Posterior cingulate gyrus (tissue), 11 donors: ENCODE data around the gene ZBTB46.
"Not testable (repeated sequence)": the region's sequence is repeated elsewhere in the genome, so short reads cannot be mapped to it uniquely, and the experiment has no call there.

Experiments
- DNase-seq, 10 donors: peaks; one replicate each; pipeline versions ENCODE4 v3.0.0 to v3.0.0-alpha.2; 2020 to 2021; ENCODE audit warnings: mixed read lengths in 3 of 10
- intact Hi-C: fragments of 100-400 bp; cut with DNase I; formaldehyde crosslinking; loops from one replicate; pipeline ENCODE4 v1.15.1; 2023

The ZBTB46 gene

DNA sequence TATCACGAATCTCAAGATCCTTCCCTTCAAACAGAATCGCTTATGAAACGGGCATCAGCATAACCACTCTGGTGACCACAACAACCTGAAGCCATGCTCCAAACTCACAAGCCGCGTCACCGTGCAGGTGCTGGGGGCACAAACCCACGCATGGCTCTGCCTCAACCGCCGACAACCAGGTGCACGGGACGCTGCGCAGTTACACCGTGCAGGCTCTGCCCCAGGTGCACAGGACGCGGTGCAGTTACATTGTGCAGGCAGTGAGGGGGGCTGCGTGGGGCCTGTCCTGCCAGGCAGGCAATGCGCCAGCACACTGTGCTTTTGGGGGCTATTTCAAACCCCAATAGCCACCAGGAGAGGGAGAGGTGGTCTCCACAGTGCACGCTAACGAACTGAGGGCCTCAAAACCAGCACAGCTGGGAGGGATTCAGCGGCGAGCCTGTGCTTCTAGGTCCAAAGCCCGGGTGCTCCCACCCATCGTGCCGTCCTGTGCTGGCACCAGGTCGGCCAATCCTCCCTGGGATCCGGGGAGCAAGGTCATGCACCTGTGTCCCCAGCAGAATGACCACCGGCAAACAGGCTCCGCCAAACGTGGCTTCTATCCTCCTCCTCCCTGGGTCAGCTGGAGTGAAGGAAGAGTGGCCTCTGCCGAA is 35.8 kb downstream of the ZBTB46 start:
- intact Hi-C loops, result no loop called here
- no peak for DNase-seq

DNA sequence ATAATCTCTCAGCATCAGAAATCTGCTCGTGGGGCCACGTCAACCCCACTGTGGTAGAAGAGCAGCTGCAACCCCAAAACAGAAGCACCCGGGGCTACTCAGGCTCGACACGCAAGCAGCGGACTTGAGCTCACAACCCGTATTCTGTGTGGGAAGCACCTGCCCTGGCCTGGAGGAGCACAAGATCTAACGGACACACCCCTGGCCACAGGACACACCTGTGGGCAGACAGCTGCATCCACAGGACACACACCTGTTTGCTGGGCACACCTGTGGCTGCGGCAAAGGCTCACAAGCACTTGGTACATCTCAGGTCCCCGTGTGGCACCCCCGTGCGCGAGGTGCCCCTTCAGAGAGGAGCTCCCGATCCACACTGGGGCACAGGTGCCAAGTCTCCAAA is 36.5 kb downstream of the ZBTB46 start:
- intact Hi-C loops, result no loop called here
- no peak for DNase-seq

DNA sequence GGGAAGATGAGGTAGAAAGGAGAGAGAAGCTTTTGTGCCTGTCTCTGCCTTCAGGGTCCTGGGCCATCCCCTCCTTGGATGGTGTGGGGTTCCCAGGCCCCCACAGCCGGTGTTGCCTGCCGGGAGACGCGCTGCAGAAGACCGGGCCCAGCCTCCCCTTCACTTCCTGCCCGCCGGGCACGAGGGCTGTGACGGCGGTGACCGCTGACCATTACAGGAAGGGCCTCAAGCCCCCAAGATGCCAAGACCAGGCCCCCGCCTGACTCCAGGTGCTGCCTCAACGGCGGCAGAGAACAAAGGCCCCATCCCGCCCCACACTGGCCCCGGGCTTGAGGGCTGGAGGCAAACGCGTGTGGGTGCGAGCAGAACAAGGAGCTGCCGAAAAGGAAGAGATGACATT is 38.2 kb downstream of the ZBTB46 start:
- intact Hi-C loops, result no loop called here
- no peak for DNase-seq

DNA sequence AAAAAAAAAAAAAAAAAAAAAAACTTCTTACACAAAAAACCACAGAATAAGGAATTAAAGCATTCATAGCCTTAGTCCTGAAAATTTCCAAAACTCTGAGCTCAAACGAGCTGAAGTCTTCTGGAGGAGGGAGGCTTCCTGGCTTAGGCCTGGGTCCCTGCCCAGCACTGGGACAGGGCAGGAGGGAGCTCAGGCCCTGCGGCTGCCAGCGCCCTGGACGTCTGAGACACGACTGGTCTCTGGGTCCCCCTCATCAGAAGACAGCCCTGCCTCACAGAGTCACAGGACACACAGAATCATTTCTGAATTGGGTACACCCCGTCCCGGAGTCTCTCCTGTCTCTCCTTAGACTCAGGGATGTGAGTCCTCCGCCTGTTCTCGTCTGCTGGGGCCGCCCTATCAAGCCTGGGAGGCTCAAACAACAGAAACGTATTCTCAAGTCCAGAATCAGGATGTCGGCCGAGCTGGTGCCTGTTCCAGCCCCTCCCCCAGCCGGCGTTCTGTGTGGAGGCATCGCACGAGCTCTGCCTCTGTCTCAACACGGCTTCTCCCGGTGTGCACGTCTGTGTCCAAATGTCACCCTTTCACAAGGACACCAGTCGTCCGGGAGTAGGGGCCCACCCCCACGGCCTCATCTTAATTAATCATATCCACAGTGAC is 39.4 kb downstream of the ZBTB46 start:
- intact Hi-C loops, result no loop called here
- DNase-seq, result no peak

DNA sequence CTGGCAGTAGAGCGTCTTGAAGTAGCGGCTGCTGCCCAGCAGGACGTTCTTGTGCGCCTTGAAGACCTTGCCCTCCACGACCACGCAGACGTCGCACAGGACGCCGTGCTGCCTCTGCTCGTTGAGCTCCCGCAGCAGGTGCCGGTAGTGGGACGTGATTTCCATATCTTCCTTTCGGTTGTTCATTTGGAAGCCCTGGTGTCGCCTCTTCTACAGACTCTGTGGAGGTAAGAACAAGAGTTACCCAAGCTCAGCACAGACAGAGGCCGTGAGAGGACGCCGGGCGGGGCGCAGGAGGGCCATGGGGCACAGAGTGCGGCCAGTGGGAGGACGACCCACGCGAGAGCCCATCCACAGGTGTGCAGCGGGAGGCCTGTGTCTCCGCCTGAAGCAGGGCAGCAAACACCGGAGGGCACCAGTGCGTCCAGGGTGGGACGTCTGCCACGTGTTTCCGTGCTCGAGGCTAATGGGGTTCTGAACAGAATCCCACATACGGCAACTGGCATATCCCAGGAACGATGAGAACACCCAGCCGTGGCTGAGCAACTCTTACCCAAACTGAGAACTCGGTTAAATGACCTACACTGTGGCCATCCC is 40.4 kb downstream of the ZBTB46 start:
- intact Hi-C loops, result no loop called here
- DNase-seq, result no peak

DNA sequence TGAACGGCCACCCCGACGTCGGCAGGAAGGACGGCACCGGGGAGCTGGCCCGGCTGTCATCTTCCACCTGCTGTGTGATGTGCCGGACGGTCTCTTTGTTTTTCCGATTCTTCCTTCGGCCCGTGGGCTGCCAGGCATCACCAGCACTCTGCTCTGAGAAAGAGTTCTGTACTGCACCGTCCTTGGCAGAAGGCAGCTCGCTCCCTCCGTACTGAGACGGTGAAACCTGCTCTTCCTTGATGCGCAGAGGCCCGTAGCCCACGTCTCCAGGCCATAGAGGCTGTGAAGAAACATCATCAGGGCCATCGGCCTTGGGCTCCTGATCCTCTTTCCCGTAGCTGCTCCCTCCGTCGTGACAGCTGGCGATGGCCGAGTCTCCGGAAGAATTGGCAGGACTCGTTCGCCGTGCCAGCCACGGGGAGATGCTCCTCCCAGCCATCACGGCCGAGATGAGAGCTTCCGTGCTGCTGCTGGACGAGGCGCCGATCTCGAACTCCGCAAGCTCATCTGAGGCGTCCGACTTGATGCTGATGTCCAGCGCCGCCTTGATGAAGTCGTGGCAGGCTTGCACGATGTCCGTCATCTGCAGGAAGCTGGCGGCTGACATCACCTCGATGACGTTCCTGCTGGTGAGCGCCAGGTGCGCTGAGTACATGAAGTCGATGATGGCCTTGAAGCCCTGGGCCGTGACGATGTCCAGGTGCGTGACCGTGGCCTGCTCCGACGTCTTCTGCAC is 41.1 kb downstream of the ZBTB46 start:
- DNase-seq, result no peak
- intact Hi-C loops, result loop anchor here (5.0 kb wide), 2 partner anchors 72 to 182 kb away; partner anchors contain the start of gene ABHD16B

DNA sequence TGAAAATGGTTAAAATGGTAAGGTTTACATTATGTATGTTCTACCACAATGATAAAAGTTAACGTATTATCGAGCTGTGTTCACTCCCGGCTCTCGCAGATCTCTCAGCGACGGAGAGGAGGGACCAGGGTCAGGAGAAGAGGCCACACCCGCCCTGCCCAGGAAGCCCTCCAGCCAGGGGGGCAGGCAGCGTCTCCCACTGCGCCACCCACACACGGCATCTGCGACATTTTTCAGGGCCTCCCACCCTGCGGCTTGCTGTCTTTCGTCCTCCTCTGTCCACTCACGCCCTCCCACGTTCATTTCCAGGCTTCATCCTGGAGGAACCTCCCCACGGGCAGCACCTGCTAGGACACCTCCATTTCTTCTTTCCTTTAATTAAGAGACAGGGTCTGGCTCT is 43.3 kb downstream of the ZBTB46 start:
- DNase-seq, result no peak
- intact Hi-C loops, result loop anchor here (5.0 kb wide), 2 partner anchors 75 to 185 kb away; partner anchors contain the start of gene ABHD16B

DNA sequence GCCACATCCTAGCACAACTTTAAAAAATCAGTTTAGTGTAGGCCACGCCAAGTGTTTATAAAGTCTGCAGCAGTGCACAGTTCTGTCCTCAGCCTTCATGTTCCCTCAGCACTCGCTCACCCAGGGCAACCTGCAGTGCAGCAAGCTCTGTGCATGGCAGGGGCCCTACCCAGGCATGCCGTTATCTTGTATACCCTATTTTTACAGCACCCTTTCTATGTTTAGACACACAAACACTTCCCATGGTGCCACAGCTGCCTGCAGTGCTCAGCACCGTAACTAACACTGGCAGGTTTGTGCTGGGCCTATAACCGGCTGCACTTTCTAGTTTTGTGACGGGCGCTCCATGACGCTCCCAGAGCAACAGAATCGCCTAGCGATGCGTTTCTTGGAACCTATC is 43.8 kb downstream of the ZBTB46 start:
- intact Hi-C loops, result loop anchor here (5.0 kb wide), 2 partner anchors 75 to 185 kb away; partner anchors contain the start of gene ABHD16B
- DNase-seq, result peak in 1 of 10 donors; percentile 61

DNA sequence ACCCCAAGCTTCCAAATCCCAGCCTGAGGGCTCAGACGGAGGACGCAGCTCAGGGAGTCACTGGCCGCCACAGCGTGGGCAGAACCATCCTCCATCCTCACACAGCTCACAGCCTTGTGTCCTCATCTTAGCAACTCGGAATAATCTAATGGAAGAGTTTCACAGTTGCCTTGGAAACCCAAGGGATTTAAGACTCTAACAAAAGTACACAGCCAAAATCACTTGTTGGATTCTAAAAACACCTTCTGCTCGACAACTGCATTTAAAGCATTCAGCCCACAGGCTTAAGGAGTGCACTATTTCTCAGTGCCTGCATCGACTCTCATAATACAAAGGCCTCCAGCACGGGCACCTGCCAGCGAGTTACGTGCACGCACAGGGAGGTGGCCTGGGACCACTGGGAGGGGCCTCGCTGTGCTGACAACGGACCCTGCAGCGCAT is 45.4 kb downstream of the ZBTB46 start:
- DNase-seq, result peak in 5 of 10 donors; percentile 48 to 92 (median 87)
- intact Hi-C loops, result loop anchor here (5.0 kb wide), 2 partner anchors 77 to 187 kb away; partner anchors contain the start of gene ABHD16B

DNA sequence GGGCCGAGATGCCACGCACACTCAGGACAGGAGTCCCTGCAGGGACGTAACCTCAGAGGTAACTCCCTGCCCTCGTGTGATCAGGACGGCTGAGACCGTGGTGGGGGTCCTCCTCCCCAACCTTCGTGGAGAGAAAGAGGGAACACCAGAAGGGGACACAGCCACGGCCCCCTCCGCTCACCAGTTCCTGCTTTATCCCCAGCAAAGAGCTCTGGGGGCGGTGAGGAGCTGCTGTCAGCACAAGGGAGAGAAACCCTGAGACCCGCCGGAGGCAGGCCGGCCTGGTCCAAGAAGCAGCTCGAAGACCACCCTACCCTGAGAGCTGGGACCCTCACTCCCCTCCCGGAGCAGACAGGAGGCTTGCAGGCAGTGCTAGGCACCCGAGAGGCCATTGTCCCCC is 47.1 kb downstream of the ZBTB46 start:
- DNase-seq, result peak in 3 of 10 donors; percentile 62 to 81 (median 77)
- intact Hi-C loops, result no loop called here

DNA sequence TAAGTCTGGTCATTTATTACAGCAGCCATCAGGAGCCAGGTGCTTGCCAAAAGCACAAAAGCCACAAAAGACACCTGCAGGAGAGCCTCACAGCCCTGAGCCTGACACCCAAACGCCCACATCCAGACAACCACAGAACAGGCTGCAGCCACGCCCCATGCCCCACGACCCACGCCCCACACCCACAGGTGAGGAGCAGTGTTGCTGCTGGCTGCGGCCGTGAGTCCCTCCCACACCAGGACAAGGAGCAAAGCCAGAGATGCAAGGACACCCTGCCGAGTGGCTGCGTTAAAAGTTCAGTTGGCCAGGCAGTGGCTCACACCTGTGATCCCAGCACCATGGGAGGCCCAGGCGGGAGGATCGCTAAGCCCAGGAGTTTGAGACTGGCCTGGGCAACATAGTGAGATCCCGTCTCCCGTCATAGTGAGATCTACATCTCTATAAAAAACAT is 48.5 kb downstream of the ZBTB46 start:
- intact Hi-C loops, result no loop called here
- DNase-seq, result peak in 2 of 10 donors; percentile 59 to 72

DNA sequence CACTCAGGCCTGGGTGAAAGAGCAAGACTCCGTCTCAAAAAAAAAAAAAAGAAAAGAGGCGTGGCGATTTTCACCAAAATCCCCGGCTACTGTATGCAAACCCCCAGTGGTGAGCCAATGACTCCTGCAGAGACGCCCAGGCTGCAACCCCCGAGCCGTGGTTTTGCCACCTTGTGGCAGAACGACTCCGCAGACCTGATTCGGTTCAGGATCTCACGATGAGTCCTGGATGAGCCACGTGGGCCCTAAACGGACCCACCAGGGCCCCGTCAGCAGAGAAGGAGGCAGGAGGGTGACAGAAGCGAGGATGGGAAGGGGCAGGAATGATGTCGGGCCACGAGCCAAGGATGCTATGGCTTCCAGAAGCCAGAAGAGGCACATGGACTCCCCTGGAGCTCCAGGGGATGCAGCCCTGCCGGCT is 49.0 kb downstream of the ZBTB46 start:
- intact Hi-C loops, result no loop called here

DNA sequence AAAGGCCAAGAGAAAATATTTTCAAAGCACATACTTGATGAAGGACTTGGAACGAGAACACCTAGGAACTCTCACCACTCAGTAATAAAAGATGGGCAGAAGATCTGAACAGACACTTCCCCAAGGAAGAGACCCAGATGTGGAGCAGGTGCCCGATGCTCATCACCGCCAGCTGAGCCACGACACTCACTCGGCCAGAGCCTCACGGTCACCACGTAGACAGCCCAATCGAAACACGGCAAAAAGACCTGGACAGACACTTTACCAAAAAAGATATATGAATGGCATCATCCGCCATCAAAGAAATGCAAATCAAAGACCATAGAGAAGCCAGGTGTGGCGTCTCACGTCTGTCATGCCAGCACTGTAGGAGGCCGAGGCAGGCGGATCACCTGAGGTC is 49.9 kb downstream of the ZBTB46 start:
- DNase-seq, result peak in 3 of 10 donors; percentile 23 to 61 (median 52)
- intact Hi-C loops, result no loop called here

More for the DNA sequence above, 49.0 kb downstream of the ZBTB46 start:
- DNase-seq, result peak in 3 of 10 donors; percentile 32 to 74 (median 37)

DNA sequence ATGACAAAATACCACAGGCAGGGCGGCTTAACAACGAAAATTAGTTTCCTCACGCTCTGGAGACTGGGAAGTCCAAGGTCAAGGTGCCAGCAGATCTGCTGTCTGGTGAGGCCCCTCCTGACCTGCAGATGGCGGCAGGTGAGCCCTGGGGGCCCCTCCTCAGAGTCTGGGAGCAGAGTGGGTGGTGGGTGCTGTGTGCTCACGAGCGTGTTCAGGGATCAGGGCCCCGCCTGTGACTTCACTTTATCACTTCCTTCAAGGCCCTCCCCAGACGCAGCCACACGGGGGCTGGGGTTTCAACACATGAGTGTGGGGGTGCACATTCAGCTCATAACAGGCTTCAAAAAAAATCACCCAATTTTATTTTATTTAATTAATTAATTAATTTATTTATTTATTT is 52.2 kb downstream of the ZBTB46 start:
- intact Hi-C loops, result no loop called here
- DNase-seq, result peak in 3 of 10 donors; percentile 43 to 59 (median 57)

DNA sequence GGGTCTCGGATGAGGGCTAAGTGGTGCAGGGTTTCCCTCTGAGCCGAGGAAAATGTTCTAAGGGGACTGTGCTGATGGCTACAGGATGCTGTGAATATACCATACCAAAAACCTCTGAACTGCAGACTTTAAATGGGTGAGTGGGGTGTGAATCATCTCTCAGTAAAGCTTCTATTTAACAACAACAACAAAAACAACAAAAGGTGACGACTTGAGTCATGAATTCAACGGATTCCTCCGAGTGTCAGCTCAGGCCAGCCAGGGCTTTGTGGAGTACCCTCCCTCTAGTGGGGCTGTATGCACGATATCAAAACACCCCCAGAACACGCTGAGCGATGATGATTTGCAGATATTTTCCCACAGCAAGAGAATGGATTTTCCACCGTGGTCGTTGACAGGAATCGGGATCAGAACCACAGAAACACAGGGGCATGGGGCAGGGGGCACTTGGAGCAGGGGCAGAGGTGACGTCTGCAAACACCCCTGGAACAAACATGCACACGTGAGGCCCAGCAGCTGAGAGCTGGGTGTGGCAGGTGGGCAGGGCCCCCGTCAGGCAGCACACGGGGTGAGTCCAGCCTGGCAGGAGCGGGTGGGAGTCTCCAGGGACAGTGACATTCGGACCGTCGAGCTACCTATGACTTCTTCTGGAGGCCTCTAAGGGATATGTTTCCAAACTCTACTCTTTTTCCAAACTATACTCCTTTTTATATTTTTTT is 52.9 kb downstream of the ZBTB46 start:
- intact Hi-C loops, result no loop called here
- DNase-seq, result peak in 2 of 10 donors; percentile 32 to 61

DNA sequence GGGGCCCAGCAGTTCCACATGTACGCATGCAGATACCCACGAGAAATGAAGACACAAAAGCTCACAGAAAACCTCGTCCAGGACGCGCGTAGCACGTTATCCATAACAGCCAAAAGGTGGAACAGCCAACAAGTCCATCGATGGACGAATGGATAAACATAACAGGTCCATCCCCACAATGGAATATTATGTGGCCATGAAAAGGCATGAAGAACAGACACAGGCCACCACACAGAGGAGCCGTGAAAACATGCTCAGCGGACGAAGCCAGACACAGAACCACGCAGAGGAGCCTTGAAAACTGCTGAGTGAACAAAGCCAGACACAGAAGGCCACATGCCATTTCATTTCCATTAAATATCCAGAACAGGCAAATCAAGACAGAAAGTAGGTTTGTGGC is 53.5 kb downstream of the ZBTB46 start:
- intact Hi-C loops, result no loop called here
- peak in 2 of 10 donors; percentile 11 to 24 for DNase-seq

DNA sequence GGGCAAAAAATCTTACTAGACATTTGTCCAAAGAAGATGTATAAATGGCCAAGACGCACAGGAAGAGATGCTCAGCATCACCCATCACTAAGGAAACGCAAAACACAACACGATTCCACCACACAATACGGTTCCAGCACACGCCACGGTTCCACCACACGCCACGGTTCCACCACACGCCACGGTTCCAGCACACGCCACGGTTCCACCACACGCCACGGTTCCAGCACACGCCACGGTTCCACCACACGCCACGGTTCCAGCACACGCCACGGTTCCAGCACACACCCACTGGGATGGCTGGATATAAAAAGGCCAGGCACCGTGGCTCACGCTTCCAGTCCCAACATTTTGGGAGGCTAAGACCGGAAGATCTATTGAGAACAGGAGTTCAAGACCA is 54.2 kb downstream of the ZBTB46 start:
- DNase-seq, result peak in 2 of 10 donors; percentile 15 to 31
- intact Hi-C loops, result not testable (repeated sequence)

DNA sequence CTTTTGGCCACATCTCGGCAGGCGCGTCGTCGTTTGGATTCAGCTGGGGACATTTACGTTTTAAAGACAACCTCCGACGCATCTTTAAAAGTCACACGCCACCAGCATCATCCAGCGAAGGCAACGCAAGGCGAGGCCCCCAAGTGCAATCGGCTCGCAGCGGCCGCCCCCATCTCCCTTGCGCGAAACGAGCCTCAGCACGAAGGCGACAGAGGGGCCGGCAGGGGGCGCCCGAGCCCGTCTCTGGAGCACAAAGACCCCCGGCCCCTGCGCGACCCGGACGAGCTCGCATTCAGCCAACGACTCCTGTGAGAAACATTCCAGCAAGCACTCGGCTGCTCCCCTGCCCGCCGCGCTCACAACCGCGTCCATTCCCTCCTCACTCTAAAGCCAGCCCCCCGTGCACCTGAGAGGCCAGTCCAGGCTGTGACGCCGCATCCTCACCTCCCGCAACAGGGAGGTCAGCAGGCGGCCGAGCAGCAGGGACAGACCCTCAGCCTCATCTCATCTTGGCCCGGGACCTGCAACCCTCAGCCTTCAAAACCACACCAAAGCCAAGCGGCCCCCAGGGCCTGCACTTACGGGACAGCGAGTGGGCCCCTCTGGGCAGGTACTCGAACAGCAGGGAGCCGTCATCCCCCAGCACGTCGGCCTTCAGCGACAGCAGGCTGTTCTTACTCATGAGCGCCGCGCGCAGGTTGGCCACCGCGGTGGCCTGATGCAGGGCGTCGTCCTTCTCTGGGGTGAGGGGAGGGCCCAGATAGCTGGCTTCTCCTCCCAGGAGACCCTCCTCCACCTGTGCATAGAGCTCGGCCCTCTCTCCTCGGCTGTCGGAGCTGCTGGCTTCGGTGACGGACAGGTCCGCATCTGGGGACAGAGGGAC is 55.7 kb downstream of the ZBTB46 start:
- intact Hi-C loops, result no loop called here
- peak; percentile 39 to 95 (median 74) for DNase-seq

DNA sequence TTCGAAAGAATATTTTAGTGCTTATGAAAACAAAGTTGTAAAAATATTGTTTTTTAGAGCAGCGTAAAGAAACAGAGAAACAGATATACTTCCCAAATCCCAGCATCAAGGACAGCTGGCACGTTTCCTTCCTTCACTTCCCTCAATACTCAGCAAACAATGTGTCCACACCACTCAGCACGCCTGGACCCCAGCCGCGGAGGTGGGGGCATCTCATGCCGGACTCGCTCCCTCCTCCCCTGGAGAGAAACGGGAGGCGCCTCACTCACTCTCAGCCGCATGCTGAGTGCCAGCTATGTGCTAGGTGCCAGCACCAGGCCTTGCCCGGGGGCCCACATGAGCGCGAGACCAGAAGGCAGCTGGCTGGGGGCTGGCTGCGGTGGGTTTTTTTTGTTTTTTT is 56.8 kb downstream of the ZBTB46 start:
- intact Hi-C loops, result no loop called here
- peak in 3 of 10 donors; percentile 75 to 89 (median 78) for DNase-seq
